HT-29 (cell line): ENCODE results near the gene TPP2. TPM values are rescaled to one million over a fixed set of nuclear protein-coding genes. Genes with fewer than 3 reads are reported as not detected.

Experiments used
- DNase-seq: peaks from one replicate; pipeline ENCODE4 v3.0.0-alpha.2; 2015; ENCODE audit warnings: low spot score
- total RNA-seq: library from RNA; depleted of rRNA; stranded (reverse); fragments of >200 nt; shearing (Covaris generic); gene quantifications from 2 replicates; pipeline ENCODE4 v1.2.3, GENCODE V29; 2014

The TPP2 gene
- total RNA-seq, 1 experiment from 2014 or later, result 19.5 TPM

- DNase-seq, result no peak
Observed at GRCh38 chr13:102692491-102692826, 95.7 kb downstream of the TPP2 start.

GRCh38 chr13:102693250-102693649 is 96.5 kb downstream of the TPP2 start:
- no peak for DNase-seq

- no peak for DNase-seq
Observed at GRCh38 chr13:102693776-102694175, 97.0 kb downstream of the TPP2 start.

GRCh38 chr13:102694937-102695336 is 98.2 kb downstream of the TPP2 start, which contains the start of gene METTL21C:
Gene METTL21C (minus strand): TSS chr13:102695044. CDS start chr13:102694498, 546 bp downstream.
- no peak for DNase-seq

- no peak for DNase-seq
Observed at GRCh38 chr13:102696465-102696864, 99.7 kb downstream of the TPP2 start.

- no peak for DNase-seq
Observed at GRCh38 chr13:102697264-102697663, 100.5 kb downstream of the TPP2 start.

GRCh38 chr13:102697929-102698648 is 101.3 kb downstream of the TPP2 start:
- DNase-seq, result no peak

GRCh38 chr13:102698649-102698980 is 101.8 kb downstream of the TPP2 start:
- no peak for DNase-seq

GRCh38 chr13:102699504-102699903 is 102.7 kb downstream of the TPP2 start:
- DNase-seq, result no peak

- DNase-seq, result no peak
Observed at GRCh38 chr13:102700088-102701031, 103.6 kb downstream of the TPP2 start.

- no peak for DNase-seq
Observed at GRCh38 chr13:102701331-102701730, 104.5 kb downstream of the TPP2 start.

- no peak for DNase-seq
Observed at GRCh38 chr13:102702965-102703725, 106.4 kb downstream of the TPP2 start.

GRCh38 chr13:102703726-102704035 is 106.9 kb downstream of the TPP2 start:
- DNase-seq, result no peak

- no peak for DNase-seq
Observed at GRCh38 chr13:102704238-102705058, 107.7 kb downstream of the TPP2 start.

GRCh38 chr13:102707467-102707866 is 110.7 kb downstream of the TPP2 start:
- DNase-seq, result peak; percentile 43

- DNase-seq, result no peak
Observed at GRCh38 chr13:102708211-102708610, 111.4 kb downstream of the TPP2 start.

- no peak for DNase-seq
Observed at GRCh38 chr13:102708991-102709390, 112.2 kb downstream of the TPP2 start.

GRCh38 chr13:102709536-102709935 is 112.8 kb downstream of the TPP2 start:
- no peak for DNase-seq

- no peak for DNase-seq
Observed at GRCh38 chr13:102710261-102710679, 113.5 kb downstream of the TPP2 start.

GRCh38 chr13:102715447-102715846 is 118.7 kb downstream of the TPP2 start:
- no peak for DNase-seq

GRCh38 chr13:102718746-102719145 is 122.0 kb downstream of the TPP2 start:
- no peak for DNase-seq
